HG02763 (cell line): Measurements from ENCODE around the gene GMDS.

Experiments
- ATAC-seq: cut with Tn5 transposase; IDR thresholded peaks from one replicate; pipeline ENCODE4 v1.9.1; 2021; ENCODE audit warnings: mild to moderate bottlenecking, moderate library complexity; ENCODE audit not compliant: unreplicated experiment

GMDS gene

DNA sequence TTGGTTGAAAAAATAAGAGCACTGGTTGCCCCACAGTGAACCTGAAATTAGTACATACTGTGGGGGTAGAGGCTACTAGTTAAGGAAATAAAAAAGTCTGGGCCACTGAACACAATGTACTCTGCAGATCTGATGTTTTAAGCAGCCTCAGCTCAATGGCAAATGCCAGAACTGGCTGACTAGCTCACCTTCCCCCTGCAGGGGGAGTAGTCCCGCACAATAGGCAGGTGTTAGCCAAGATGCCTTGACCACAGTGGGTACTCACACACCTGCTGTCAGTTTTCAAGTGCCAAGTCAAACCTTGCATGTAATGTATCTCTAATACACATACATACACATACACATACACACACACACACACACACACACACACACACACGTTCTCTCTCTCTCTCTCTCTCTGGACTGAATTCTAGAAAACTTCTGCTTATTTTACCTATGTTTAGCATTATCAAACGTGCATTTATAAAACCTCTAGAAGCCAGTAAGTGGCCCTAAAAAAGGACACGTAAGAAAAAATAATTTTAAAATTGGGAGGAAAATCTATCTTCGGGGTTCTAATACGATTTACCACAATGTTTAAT, 36.1 kb downstream of the GMDS start:
- ATAC-seq: no peak

DNA sequence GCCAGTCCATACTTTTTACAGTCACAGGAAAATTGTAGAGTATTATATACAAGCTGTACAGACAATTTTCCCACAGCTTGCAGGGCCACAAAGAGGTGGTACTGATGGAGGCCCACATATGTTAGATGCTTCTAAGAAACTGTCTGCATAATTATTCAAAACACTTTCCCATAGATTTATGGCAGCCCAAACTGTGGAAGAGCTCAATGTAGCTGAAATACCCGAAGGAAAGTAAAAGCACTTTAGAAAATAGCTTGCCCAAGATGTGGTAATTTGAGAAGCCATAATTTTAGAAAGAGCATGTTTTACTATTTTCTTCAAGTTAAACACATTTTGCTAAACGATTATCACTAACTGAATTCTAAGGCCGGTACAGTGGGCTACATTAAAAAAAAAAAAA, 36.9 kb downstream of the GMDS start:
- ATAC-seq: no peak

DNA sequence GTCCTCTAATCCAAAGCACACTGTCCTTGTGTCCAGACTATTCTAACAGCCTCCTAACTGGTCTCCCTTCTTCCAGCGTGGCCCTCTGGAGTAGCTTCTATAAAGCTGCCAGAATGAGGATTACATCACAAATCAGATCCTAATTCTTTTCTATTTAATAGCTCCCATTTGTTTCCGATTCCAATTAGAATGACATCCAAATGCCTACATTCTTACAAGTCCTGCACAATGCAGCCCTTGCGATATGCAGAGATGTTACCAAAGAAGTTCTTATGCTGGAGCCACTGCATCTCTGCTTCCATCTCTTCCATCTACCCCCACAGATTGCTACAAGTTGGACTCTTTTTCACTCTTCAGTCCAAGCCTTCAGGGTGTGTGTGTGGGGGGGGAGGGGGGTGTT, 40.0 kb downstream of the GMDS start:
- ATAC-seq: no peak

DNA sequence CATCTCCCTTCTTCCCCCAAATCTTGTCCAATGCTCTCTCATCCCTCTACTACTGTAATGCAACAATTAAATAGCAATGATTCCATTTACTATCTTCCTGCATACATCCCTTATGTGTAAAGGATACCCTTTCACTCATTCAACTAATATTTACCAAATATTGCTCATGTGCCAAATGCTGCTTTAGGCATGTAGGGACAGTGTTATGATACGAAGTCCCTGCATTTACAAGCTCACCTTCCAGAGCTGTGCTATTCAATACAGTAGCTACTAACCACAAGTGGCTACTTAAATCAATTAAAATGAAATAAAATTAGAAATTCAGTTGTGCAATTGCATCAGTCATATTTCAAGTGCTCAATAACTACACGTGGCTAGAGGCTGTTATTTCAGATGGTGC, 41.1 kb downstream of the GMDS start:
- no peak for ATAC-seq

DNA sequence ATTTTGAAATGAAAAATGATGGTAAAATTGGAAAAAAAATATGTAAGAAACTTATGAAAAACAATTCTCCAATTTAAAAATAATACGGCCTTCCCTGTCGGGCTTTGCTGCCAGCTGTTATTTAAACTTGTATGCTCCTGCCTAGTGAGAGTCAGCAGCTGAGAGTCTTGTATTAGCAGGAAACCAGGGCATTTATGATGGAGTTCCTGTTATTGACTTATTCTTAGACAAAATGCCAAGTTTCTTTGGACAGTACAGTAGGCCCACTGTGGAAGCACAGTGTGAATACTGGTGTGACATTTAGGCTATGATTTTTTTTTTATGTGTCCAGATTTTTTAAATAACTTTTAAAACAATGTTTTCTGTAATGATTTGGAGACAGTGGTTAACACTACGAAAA, 42.1 kb downstream of the GMDS start:
- no peak for ATAC-seq

DNA sequence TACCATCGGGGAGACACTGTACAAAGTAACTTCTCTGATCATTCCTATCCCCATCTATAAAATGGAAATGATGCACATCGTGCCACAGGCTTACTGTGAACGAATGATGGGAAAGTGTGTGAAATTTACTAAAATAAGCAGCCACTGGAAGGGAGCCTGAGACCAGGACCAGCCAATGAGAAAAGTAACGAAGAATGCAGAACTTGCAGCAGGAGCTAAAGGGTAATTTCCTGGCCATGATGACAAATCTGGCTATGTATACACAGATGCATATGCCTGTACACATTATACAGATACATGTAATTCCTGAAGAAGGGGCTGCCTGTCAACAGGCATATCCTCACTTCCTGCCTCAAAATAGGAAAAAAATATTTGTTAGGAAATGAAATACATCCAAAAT, 47.4 kb downstream of the GMDS start:
- ATAC-seq: no peak

DNA sequence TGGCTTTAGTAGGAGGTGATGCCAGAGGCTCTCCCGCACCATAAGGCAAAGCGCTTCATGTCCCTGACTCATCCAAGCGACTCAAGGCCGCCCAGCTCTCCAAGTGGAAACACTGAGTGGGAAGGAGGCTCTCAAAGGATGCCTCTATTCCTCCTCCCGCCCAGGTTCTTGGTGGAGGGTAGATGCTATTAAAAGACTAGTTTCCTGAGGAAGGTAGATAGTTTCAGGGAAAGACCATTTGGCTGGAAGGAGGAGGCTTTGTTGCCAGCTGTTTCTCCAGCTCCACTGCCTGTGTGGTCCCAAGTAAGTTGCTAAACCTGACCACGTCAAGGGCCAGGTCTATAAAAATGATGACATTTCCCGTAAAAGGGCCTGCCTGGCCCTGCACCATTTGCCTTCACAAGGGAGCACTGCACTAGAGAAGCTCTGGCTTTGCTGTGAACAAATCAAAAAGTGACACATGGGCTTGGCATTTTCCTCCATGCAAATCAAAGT, 48.2 kb downstream of the GMDS start:
- no peak for ATAC-seq

DNA sequence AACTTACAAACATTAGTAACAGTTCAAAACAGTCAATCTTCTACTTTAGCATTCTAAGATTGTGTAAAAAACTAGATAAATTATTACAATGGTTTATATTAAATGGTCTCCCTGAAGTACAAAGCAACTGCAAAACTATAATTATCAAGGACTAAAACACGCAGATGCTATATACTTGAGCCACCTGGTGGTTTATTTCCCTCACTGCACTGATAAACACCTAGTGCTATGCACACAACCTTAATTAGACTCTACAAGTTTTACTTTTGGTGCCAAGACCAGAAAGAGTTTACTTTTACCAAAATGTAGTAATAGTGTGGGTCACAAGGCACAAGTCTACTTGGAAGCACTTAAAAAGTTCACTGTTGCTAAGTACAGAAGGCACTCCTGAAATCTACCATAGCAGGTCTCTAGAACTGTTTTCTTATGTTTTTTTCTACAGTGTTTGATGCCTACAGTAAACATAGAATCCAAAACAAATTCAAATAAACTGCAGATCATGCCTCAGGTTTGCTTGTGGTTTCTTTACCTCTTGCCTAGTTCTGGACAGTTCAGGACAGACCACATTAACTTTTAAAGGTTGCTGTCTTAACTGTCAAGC, 49.2 kb downstream of the GMDS start:
- ATAC-seq: peak; percentile 45

DNA sequence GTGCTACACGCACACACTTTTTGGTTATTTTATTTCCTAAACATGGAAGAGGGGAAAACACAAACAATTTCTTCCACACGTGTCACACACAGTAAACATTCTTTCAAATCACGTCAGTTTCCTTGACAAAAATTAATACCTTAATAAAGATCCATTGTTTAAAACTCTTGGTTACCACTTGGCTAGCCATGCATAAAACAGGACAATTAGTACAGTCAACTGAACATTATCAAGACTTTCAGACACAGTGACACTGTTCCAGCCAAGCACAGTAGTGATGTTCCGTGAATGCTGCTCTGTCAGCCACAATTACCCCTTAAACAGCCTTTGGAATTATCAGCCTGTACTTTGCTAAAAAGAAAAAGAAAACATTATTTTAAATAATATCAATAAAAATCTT, 50.8 kb downstream of the GMDS start:
- ATAC-seq: no peak

DNA sequence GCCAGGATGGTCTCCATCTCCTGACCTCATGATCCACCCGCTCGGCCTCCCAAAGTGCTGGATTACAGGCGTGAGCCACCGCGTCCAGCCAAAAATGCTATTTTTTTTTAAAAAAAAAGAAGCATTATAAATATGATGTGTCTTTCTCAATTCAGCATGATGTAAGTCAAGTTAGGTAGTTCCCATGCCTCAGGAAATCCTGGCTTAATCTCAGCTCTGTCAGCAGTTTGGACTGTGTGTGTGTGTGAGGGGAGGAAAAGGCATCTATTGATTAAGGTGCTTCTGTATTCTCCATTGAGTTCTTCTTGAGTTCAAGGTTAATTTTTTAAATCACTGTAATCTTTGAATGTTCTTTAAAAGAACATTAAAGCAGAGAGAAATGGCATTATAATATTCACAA, 51.5 kb downstream of the GMDS start:
- ATAC-seq: no peak

DNA sequence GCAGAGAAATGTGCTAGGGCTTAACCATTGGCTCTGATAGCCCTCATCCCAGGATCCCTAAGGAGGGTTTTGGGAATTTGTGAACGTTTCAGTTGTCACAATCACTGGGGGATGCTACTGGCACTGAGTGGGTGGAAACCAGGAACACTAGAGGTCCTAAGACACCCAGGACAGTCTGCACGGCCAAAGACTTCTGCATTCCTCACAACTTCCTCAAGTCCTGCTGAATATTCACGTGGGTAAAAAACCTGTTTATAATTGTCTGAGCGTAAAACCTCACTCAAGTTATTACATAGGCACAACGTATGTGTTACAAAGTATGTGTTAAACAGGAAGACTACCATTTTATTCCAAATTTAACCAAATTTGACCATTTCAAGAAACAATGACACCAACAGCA, 52.4 kb downstream of the GMDS start:
- ATAC-seq: no peak

DNA sequence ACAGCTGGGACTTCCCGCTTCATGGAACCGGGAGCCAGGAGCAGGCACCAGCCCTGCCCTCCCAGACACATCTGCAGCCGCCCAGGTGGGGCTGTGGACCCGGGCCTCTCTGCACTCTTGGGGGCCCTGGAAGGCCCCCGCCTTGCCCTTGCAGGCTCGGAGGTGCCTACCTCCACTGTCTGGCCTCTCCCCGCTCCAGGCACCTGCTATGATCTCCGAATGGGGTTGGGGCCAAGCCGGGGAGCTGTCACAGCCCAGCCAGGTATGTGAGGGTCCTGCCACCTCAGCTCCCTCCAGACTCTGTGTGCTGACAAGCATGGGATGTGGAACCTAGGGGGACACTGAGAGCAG, 54.0 kb downstream of the GMDS start:
- no peak for ATAC-seq

DNA sequence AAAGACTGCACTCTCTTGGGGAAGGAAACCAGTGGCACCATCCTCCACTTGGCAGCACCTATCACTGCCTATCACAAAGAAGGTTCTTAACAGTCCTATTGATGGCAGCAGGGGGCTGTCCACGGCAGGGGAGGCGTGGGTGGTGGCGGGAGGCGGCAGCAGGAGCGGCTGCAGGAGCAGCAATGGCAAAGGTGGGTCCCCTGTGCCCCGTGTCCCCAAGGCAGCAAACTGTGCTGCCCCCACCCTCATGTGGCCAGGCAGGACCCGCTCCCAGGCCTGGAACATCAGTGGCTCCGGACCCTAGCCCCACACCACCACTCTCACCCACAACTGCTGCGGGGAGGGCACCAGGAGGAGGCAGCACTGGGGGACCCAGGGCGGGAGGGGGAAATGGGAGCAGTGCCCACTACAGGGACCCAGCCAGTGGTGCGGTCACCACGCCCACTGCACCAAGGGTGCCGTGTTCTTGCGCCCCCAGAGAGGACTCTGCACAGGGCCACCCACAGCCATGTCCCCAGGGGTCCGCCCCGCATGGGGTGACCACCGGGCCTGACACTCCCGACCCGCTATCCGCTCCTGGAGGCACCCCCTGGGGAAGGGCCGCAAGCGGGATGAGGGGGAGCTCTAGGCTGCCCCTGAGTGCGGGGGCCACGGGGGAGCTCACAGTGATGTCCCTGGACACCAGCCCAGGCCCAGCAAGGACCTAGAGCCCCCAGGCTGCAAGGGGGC, 54.6 kb downstream of the GMDS start:
- ATAC-seq: no peak

DNA sequence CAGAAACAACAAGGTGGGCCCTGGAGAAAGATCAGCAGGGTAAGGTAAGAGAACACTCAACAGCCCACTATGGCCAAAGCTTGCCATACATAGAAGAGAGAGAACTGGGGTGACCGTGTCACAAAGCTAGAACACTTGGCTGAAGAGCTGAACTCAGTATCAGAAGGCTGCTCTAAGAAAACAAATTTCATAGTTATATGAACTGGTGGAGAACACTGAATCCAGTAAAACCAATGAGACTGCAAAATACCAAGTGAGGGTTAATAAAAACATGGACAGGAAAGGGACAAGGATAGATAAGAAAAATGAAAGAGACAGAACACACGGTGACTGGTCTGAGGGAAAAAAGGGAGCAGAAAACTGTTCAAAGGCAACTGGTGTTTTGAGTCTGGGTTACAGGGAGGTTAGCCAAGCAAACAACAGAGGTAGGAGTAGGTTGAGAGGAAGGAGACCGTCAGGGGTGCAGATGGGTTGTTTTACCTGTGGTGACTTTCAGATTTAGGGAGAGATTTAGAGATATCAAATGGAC, 56.5 kb downstream of the GMDS start:
- no peak for ATAC-seq

DNA sequence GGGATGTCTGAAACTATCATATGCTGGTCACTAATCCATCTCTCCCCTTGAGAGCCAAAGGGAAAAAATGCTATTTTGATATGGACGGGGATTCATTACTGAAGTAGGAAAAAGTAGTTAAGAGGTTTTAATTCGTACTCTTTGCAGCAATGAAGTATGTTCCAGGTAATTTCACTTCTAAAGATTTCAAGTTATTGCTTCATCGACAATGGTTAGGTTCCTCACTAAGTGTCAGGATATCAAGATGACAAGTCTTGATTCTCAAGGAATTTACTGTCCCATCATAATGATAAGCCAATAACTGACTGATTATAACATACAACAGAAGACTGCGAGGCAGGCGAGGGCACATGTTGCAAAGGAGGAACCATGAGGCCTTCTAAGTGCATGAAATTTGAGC, 57.0 kb downstream of the GMDS start:
- no peak for ATAC-seq

DNA sequence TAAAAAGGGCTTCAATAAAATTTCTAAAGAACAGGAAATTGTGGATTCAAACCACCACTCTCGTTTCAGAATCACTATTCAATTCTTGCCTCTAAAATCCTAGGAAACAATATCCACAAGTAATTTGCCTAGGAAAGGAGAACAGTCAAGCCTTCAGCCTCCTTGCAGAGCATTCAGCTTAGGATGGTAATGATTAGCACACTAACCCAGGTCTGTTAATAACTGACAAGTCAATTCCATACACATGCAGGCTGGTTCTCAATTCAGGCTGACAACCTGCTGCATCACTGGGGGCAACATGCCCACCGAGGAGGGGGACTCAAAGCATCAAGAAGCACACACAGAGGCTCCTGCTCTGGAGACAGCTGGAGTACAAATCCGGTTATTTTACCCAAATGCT, 57.6 kb downstream of the GMDS start:
- no peak for ATAC-seq

DNA sequence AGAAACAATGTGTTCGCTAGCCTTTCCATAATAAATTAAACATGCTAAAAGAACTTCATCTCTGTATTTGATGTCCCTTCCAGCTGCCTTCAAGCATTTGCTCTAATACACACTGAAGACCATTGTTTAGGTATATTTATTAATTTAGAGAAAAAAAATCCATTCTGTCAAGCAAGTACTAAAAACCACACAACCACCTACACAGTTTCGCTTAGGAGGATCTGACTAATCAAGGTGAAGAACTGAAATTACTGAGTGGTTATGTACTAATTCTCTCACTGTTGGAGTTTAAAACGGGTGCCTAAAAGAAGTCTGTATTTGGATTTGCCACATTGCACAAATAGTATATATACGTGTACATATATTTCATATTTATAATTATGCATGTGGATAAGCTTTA, 58.9 kb downstream of the GMDS start:
- ATAC-seq: peak; percentile 72

DNA sequence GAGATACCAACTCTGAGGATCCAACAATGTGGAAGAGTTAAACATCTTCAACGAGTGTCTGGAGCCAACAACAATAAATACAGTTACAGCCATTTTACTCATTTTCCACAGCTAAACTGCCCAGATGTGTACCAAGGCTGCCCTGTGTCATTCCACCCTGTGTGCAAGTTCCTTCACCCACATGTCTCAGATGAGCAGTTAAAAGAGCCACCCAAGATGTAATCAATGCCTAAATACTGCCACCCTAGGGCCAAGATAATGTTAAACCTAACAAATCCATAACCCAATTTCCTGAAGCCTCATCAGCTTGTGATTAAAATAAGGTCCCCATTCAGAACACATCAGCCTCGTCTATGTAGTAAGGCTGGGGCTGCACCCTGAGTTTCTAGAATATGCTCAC, 59.9 kb downstream of the GMDS start:
- no peak for ATAC-seq

DNA sequence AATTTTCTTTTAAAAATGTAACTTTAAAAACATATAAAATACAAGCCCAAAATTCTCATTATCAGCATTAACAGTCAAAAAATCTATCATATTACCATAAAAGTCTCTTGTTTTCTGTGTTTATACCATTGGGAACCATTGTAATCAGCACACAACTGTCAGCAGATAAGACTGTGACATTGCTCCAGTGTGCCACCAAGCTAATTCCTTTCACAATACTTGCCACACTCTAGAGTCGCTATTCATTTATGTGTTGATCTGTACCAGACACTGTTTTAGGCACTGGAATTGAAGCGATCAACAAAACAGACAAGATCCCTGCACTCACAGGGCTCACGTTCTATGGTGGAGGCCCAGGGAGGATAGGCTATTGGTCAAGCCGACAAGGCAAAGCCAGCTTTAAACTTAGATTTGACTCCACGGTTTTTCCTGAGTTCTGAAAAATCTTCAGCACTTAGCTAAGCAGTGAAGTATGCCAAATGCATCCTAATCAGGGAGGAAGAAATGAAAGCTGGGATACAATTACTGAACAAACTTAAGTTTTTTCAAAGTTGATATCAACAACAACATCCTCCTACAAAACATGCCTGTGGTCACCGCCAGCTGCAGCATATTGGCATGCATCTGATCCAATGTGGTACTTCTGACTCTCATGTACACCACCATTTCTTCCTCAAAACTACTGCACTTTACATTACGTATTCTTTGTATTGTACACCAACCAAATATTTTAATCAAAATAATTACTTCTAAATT, 60.5 kb downstream of the GMDS start:
- ATAC-seq: no peak

DNA sequence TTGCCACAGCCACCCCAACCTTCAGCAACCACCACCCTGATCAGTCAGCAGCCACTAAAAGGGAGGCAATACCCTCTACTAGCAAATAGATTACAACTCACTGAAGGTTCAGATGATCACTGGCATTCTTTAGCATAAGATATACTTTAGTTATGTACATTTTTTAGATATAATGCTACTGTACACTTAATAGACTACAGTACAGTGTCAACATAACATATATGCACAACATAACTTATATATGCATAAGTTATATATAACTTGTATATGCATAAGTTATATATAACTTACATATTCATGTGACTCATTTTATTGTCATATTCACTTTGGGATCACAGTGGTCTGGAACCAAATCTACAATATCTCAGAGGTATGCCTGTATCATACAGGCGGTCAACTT, 61.7 kb downstream of the GMDS start:
- no peak for ATAC-seq

DNA sequence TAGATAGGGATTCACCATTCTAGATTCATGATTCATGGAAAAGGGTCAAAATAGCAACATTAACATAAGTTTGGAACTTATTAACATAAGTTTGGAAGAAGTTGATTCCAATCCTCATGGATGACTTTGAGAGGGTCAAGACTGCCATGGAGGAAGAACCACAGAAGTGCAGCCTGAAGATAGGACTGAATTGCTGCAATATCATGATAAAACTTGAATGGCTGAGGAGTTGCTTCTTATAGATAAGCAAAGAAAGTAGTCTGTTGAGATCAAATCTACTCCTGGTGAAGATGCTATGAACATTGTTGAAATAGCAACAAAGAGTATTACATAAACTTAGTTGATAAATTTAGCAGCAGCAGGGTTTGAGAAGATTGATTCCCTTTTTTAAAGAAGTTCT, 62.2 kb downstream of the GMDS start:
- no peak for ATAC-seq

DNA sequence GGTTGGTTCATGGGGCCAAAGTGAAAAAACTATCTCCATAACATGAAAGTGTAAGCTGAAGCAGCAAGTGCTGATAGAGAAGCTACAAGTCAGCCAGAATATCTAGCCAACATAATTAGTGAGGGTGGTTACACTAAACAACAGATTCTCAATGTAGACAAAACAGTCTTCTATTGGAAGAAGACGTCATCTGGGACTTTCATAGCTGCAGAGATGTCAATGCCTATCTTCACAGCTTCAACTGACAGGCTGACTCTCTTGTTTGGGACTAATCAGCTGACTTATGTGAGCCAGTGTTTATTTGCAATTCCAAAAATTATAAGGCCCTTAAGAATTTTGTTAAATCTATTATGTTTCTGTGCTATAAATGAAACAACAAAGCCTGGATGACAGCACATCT, 63.2 kb downstream of the GMDS start:
- no peak for ATAC-seq
